NCI-H2227 (cell line): ENCODE results near the gene HLA-F.

Source experiments
- DNase-seq: peaks from one replicate; lab custom pipeline; 2025; ENCODE audit not compliant: unreplicated experiment; lab: John Stamatoyannopoulos, UW

The HLA-F gene

DNA sequence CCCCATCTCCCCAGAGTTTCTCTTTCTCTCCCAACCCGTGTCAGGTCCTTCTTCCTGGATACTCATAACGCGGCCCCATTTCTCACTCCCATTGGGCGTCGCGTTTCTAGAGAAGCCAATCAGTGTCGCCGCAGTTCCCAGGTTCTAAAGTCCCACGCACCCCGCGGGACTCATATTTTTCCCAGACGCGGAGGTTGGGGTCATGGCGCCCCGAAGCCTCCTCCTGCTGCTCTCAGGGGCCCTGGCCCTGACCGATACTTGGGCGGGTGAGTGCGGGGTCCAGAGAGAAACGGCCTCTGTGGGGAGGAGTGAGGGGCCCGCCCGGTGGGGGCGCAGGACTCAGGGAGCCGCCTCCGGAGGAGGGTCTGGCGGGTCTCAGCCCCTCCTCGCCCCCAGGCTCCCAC, at the start of gene HLA-F:
Gene HLA-F, plus strand, starts transcription at position 173 of the 404 bp plus-strand sequence. Its CDS starts 30 bp downstream, at position 203.
- DNase-seq = peak; percentile 90

DNA sequence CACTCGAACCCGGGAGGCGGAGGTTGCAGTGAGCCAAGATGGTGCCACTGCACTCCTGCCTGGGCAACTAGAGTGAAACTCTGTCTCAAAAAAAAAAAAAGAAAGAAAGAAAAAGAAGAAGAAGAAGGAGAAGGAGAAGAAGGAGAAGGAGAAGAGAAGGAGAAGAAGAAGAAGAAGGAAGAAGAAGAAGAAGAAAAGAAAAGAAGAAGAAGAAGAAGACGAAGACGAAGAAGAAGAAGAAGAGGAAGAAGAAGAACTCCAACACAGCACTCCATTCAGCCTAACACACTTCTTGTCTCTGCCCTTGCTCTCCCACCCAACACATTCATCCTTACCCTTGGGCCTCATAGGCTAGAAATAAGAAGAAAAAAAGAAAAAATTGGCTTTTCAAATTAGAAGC, 49.2 kb upstream of the HLA-F start:
- no peak for DNase-seq

DNA sequence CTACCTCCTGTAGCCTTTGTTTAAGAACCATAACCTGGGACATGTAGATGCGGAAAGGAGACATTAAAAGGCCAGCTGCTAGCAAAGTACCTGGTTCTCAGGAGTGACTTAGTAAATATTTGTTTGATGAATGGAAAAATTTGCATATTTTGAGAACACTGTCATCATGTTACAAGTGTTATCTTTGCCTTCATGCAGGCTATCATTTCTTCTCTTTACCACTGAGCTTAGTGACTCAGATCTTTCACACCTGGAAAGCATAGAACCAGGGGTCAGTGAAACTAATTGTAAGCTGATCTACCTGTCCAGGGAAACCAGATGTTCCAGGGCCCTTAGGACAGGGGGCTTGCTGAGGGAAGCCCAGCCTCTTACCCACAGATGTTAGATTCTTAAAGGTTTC, 47.7 kb upstream of the HLA-F start:
- no peak for DNase-seq

DNA sequence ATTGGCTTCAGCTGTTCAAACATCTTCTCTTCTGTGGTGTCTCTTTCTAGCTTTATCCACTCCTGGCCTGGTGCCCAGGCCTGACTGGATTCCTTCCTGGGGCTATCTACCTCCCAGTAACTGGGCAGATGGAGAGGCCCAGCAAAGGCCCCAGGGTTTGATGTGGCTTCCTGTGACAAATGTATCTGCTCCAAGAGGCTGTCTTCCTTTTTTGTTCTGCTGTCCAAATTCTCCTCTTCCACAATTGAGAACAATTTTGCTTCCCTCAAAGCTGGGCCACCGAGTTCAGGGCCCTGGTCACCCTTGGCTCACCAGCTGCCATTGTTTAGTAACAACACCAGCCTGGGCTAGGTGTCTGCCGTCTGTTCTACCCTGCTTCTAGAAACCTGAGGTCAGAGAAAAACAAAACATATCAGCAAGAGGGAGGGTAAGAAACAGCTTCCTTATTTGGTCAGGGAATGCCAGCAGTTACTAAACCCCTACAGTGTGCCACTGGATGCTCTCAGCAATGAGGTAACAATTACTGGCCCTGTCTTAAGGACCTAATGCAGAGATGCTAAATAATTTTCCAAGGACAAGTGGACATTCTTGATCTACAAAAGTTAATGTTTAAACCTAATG, 46.1 kb upstream of the HLA-F start:
- DNase-seq = no peak

DNA sequence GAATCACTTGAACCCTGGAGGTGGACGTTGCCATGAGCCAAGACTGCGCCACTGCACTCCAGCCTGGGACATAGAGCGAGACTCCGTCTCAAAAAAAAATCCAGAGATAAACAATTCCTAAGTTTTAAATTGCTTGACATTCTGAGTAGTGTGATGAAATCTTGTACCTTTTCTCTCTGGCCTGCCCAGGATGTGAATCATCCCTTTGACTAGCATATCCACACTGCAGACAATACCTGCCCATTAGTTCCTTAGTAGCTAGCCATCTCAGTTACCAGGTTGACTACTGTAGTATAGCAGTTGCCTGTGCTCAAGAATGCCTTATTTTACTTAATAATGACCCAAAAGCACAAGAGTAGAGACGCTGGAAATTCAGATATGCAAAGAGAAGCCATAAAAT, 45.1 kb upstream of the HLA-F start:
- no peak for DNase-seq

DNA sequence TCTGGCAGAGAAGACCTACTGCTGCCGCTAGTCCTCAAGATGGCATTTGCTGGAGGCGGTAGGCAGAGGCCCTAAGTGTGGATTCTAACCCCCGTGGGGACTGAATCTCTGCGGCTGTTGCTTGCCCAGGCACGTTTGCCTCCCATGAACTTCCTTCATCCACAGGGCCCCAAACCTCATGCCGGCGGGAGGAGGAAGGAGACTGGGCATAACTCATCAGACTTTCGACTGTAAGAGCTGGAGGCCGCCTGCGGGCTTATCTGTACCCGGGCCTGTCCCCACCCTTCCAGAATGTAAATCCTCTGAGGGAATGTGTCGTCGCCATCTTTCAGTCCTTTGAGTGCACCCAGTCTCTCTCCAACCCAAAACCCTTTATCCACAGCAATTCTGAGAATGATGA, 43.3 kb upstream of the HLA-F start:
- no peak for DNase-seq

DNA sequence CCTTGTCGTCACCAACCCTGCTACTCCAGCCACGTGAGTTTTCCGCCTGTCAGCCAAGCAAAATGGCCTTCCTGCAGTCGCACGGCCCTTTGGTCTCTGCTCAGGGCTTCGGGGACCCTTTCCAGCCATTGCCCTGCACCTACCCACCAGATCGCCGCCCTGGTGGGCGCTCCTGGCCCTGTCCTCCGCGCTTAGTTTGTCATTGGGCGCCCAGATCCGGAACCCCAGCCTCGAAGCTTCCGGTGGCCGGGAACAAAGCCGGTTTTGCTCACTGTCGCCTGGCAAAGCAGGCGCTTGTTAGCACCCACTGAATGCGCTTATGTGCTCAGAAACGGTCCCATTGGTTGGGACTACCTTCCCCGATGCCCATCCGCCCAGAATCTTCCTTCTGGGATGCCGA, 42.8 kb upstream of the HLA-F start:
- DNase-seq = no peak

DNA sequence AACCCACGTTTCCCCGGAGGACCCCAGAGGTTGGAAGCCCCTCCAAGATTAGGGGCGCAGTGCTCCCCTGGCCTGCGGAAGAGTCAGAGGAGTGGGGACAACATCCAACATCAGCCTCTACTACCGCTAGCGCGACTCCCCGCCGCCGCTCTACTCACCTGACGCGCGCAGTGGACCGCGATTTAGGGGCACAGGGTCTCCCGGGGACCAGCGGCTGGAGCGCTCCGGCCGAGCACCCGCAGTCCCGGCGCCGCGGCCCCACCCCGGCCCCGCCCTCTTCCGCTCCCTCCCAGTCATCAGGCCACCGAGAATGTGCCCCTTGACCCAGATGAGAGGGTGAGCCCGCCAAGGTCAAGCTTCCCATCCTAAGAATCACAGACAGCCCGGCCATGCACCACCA, 42.3 kb upstream of the HLA-F start, which contains the start of gene ZFP57:
Gene ZFP57, minus strand, starts transcription at position 249 of the 400 bp plus-strand sequence. CDS start 4,149 bp downstream, outside the sequence.
- no peak for DNase-seq

DNA sequence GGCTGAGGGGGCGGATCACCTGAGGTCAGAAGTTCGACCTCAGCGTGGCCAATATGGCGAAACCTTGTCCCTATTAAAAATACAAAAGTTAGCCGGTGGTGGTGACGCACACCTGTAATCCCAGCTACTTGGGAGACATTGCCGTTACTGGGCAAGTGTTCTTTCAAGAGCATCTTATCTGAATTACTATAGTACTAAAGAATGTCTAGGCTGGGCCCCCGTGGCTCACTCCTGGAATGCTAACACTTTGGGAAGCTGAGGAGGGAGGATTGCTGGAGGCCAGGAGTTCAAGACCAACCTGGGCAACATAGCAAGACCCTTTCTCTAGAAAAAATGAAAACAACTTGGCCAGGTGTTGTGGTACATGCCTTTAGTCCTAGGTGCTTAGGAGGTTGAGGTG, 41.4 kb upstream of the HLA-F start:
- no peak for DNase-seq

DNA sequence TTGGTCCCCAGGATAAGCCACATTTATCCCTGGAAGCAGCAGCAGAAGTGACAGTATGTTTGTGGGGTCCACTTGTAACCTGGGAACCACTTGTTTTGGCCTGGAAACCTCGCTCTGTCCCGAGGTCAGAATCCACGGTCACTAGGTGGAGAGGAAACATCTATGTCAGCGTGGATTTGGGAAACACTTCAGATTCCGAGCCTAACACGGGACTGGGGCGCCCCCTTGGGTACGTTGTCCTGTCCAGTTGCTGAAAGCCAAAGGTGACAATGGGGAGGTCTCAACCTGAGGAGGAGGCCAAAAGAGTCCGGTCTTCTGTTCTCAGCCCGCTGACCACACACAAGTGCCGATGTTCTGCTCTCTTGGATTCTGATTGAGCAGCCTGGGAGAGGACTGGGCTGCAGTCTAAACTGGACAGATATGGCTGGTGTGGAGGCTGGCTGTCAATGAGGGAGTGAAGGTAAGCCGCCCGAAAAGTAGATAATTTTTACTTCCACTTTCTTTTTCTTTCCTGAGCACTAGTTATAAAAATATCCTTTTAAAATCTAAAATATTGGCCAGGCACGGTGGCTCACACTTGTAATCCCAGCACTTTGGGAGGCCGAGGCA, 37.4 kb upstream of the HLA-F start:
- DNase-seq = no peak

DNA sequence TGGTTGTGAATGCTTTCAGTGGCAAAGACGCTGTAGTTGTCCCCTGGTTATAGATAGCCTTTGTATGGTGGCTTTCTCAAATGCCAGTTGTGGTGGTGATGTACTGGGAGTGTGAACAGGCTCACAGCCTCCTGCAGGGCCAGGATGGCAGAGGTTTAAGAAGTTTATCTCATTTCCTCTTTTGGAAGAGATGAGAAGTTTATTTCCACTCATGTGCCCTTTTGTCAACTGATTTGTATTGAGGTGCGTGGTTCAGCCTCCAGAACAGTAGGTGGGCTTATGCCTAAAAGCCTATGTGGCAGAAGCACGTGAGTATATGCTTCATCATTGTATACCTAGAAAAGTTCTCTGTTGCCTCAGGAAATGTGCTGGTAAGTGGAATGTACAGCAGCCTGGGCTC, 28.6 kb upstream of the HLA-F start:
- DNase-seq = no peak

DNA sequence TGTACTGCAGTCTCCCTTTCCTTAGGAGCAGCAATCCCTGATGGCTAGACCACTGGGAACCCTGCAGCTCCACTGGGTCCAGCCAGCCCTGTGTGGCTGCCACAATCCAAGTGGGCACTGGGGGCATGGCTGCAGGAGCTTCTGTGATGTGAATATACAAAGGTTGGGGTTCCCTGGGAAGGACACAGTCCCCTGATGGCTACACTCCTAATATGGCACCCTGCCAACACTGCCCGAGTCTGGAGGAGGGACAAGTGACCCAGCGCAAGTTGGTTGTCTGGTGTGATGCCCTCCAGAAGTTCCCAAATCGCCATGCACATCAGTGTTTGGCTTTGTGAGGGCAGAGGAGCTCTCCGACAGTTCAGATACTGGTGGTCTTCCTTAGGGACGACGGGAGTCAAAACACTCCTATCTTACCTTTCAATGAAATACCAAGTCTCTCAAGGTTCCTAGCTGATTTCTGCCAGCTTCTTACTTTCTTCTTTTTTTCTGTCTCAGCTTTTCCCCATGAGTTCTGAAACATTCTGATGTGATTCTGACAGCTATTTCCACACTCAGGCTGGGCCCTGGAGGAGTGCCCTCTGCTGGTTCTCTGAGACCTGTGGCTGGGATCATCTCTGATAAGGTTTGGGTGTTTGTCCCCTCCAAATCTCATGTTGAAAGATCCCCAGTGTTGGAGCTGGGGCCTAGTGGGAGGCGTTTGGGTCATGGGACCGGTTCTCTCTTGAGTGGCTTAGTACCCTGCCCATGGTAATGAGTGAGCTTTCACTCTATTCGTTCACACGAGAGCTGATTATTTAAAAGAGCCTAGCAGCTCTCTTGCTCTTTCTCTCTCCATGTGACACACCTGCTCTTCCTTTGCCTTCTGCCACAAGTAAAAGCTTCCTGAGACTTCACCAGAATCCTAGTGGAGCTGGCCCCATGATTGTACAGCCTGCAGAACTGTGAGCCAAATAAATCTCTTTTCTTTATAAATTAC, 26.8 kb upstream of the HLA-F start:
- DNase-seq = no peak

DNA sequence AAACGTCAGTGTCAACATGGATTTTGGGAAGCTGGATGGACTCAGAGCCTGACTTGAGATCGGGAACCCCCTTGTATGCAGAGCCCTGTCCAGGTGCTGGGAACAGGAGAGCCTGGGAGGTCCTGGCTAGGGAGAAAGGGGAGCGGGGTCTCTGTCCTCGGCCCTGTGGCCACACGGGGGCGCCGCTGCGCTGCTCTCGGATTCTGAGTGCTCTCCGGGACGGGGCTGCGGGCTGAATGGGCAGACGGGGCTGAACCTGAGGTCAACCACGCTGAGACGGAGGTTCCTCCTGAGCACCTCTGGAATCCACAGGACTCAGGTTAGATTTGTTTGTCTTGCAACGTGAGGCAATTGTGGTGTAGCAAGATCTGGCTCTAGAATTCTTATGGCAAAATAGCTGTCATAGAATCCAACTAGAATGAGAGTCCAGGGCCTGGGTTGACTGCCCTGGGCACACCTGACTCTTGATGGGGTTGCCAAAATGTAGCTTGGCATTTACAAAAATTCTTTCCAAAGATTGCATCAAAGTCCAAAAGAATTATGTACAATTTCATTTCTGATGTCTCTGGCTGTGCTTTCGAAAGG, 20.6 kb upstream of the HLA-F start:
- DNase-seq = peak; percentile 48

DNA sequence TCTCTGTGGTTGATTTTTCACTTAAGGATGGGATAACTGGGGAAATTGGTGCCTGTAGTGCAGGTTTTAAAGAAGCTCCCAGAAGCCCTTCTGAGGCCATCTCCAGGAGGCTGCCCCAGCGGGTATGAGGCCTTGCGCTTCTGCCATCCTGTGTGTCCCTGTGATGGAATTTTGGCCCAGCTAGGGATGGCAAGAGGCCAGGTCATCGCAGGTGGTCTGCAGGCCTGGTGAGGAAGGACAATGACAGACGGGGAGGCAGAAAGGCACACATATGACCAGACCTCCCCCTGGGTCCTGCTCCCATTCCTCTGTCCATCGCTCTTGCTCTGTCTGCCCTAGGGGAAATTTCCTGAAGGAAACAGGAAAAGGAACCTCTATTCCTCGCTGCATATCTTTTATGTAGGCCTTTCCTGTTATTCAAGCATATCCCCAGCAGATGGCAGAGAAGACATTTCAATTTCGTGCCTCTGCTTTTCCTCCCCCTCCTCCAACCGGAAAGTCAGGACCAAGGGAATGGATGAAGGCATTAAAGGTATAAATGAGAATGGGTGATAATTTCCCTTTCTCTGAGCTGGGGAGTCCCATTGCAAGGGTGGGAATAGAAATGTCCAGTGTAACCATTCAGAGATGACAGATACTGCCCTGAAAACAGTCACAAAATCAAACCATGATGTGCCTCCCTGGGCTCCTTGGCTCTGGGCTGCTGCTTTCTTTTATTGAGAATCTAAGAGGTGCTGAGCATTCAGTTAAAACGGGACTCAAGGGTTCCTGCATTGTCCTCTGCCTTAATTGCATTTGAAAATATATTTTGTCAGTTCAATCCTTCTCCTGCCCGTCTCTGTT, 17.6 kb upstream of the HLA-F start:
- DNase-seq = peak; percentile 71

DNA sequence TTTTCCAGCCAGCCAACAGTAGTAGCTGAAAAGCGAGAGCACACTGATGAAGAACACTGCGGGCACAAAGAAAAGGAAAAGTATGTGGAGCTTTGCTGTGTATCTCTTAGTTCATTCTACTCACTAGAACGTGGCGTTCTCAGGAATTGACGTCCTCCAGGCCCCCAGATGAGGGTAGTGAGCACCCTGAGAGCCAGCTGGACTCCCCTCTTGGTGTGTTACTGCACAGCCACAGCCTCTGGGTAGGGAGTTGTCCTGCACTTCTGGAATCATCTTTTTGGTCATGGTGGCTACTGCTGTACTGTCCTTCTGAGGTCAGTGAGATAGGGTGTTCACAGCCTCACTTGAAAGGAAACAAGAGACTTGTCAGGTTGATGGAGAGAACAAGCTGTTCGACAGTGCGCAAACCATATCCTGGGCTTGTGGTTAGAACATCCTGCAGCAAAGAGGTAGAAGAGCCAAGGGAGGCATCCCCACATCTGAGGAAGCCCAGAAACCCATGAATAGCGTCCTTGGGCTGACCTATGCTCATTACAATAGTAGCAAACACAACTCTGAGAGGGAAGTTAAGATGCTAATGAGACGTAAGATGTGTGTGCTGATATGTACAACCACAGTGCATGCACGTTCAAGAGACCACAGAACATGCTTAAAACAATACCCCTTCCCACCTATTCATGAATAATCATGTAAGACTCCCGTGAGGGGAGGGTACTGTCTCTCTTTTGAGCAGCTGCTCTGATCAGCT, 14.6 kb upstream of the HLA-F start:
- DNase-seq = no peak

DNA sequence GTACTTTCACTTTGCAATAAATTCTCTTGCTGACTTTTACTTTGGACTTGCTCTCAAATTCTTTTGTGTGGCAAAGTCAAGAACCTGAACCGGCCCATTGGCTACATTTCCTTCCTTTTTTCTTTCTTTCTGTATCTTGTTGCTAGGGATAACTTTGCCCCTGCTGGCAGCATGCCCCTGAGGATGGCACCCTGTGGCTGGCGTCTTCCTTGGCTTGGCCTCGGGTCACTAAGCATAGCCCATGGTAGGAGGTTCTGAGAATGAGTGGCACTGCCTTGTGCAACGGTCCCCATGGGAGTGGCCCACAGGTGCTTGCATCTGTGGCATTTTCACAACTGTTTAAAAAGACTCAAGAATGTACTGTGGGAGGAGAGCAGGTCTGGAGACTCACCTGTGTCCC, 14.0 kb upstream of the HLA-F start:
- no peak for DNase-seq

DNA sequence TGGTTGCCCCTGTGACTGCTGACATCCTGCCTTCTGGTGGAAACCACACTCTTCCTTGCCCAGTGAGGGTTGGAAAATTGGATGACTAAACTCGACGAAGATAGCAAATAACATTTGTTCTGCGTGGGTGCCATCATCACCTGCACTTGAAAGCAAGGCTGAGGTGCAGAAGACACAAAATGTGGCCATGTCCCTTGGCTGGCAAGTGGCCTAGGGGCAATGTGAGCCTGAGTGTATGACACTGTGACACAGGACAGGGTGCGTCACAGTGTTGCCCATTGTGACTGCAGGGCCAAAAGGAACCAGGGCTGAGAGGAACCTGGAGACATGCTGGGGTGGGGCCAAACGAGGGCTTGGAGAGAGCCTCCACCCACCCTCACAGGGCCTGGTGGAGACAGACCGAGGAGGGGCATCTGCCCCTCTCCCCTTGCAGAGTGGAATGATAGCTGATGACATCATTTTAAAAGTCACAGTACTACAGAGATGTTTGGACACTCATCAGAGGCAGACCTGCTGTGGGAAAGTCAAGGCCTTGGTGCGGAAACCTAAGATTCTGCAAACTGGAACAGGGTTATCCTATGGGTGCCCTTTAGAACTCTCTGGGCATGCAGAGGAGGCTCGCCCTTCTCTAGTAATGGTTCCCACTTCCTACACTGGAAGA, 12.8 kb upstream of the HLA-F start:
- no peak for DNase-seq

DNA sequence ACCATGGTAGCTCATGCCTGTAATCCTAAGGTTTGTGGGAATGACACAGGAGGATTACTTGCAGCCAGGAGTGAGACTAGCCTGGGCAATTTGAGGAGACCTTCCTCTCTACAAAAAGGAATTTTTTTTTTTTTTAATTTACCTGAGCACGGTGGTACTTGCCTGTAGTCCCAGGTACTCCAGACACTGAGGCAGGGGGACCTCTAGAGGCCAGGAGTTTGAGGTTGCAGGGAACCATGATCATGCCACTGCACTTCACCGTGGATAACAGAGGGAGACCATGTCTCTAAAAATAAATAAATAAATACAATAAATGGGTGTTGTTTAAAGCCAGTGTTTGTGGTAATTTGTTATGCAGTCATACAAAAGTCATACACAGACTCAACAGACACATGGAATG, 2.4 kb upstream of the HLA-F start:
- no peak for DNase-seq
